ENCODE measurements around the gene EMX2. TPM values are rescaled to one million over a fixed set of nuclear protein-coding genes. Genes with fewer than 3 reads are reported as not detected.
A peak's percentile ranks its signal among the peaks of the same experiment; 100 is the strongest.
"Not testable (repeated sequence)": the region's sequence is repeated elsewhere in the genome, so short reads cannot be mapped to it uniquely, and the experiment has no call there.

EMX2 gene
- polyA plus RNA-seq, 4 donors = 0.01 to 0.45 (median 0.04) TPM; not detected in 1

DNA sequence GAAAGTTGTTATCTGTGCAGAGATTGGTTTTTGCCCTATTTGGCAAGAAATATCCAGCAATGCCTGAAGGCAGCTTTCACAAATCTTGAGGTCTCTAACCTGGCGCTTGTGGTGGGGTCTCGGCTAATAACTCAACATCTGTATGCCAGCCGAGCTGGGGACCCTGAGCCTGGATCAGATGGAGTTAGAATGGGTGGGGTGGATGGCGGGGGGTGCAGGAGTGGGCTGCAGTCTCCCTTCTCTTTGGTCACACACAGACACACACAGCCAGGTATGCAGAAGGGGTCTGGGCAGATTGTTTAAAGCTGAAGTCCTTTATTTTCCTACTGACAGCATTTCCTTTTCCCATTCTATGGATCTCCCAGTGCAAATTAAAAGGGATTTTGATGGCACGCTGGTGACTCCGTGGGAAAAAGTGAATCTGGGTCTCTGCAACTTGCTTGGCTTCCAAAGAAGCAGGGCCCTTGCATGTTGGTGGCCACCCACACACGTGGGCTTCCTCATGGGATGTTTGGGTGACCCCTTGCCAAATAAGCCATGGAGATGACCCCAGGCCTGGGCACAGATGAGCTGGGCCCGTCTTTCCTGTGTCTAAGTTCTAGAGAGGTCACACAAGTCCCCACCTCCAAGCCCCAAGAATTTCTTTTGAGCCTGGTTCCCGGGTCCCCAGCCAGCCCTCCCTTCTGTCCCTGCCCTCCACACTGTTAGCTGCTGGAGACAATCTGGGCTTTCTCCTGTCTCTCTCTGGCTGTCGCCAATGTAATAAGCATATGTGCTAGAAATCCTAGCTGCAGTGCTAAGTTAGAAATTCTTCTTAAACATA, 39.9 kb upstream of the EMX2 start:
- H3K36me3 ChIP-seq (ENCODE audit: control insufficient read depth in 3 of 3, insufficient read depth in 2 of 3, low read depth in 1 of 3, low read length in 3 of 3) = no peaks in the 10 kb centered on the region
- WGBS, 3 donors = 73 to 80% (median 73%) methylated on average over 10 of the region's 10 CpGs

DNA sequence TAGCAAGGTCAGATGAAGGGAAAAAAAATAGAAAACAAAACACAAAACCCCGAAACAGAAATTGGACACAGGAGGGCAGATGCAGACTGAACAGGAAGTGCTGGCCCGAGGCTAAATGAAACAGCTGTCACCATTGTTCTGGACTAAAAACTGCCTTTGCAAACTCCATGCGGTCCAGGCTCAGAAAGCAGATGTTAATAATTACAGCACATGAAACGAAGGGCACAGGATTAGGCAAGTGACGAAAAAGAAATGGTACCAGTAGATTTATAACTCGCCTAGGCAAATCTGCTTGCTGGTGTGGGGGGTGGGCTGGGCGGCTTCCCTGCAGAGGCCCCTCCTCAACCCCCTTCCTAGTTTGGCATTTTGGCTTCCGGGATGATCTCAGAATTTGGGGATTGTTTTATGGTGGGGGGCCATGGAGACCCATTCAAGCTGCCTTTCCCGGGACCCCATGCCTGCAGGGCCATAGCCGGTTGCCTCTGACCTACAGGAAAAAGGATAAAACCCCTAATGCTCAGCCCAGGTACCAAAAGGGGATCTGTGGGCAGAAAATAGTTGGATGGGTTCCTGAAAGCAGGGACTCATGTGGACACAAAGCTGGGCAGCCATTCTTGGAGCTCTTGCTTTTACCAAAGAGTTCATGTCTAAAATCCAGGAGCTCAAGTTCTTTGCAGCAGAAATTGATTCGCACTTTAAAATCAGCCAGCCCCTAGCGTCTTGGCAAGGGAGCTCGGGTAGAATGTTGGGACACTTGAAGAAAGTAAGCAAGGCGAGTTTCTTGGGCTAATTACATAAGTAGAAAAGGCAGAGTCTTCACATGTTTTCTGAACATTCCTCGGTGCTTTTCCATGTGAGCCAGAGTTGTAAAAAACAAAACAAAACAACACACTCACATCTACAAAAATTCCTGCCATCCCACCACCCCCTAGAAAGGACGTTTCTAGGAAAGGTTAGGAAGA, 39.0 kb upstream of the EMX2 start:
- H3K36me3 ChIP-seq (ENCODE audit: control insufficient read depth in 3 of 3, insufficient read depth in 2 of 3, low read depth in 1 of 3, low read length in 3 of 3) = no peaks in the 10 kb centered on the region
- no peak for FAIRE-seq
- DNase-seq = peak in 1 of 2 donors; percentile 12
- peaks cover 3 to 14% (median 3%) of the 10 kb centered on the region in 3 donors for H3K27me3 ChIP-seq (ENCODE audit: control insufficient read depth in 3 of 3, insufficient read depth in 3 of 3, low read length in 3 of 3)
- no peaks in the 10 kb centered on the region for H3K4me1 ChIP-seq (ENCODE audit: control insufficient read depth in 3 of 3, insufficient read depth in 2 of 3, low read depth in 1 of 3, low read length in 2 of 3)
- no peak overlapping the region for H3K4me3 ChIP-seq (ENCODE audit: low read depth in 1 of 3, low read length in 3 of 3)
- WGBS, 3 donors = 45 to 58% (median 54%) methylated on average over 16 of the region's 16 CpGs
- H3K27ac ChIP-seq (ENCODE audit: low read depth in 1 of 3, low read length in 2 of 3) = no peak overlapping the region
- H3K9me3 ChIP-seq (ENCODE audit: control insufficient read depth in 2 of 2, insufficient read depth in 1 of 2, low read depth in 1 of 2, low read length in 1 of 2) = no peaks in the 10 kb centered on the region

More for the DNA sequence above, 39.9 kb upstream of the EMX2 start:
- Histone ChIP-seq H3K4me1 (ENCODE audit: control insufficient read depth in 3 of 3, insufficient read depth in 2 of 3, low read depth in 1 of 3, low read length in 2 of 3) (no peaks in the 10 kb centered on the region), H3K4me3 (ENCODE audit: low read depth in 1 of 3, low read length in 3 of 3) (no peak overlapping the region), H3K9me3 (ENCODE audit: control insufficient read depth in 2 of 2, insufficient read depth in 1 of 2, low read depth in 1 of 2, low read length in 1 of 2) (no peaks in the 10 kb centered on the region), H3K27ac (ENCODE audit: low read depth in 1 of 3, low read length in 2 of 3) (no peak overlapping the region), H3K27me3 (ENCODE audit: control insufficient read depth in 3 of 3, insufficient read depth in 3 of 3, low read length in 3 of 3) (peaks cover 3 to 14% (median 3%) of the 10 kb centered on the region in 3 donors)
- FAIRE-seq = no peak
- DNase-seq = no peak

DNA sequence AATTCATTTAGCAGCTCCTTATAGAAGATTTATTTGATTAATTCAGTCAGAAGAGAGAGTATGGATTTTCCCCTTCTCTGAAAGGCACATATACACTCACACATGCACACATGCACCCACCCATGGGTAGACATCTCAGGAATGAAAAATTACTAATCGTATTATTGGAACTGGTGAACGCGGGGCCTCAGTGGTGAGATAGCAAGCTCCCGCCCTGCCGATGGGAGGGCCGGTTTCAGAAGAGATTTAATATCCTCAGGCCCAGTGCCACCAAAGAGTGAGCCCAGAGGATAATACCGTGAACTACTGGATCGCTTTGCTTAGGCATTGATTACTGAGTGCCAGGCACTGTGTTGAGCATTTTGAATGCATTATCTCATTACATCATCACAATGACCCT, 38.0 kb upstream of the EMX2 start:
- 93 to 95% (median 93%) methylated on average over 8 of the region's 8 CpGs for WGBS, 3 donors
- DNase-seq = no peak
- Histone ChIP-seq H3K27me3 (ENCODE audit: control insufficient read depth in 3 of 3, insufficient read depth in 3 of 3, low read length in 3 of 3) (peaks cover 3 to 15% (median 3%) of the 10 kb centered on the region in 3 donors), H3K27ac (ENCODE audit: low read depth in 1 of 3, low read length in 2 of 3) (no peak overlapping the region), H3K4me3 (ENCODE audit: low read depth in 1 of 3, low read length in 3 of 3) (no peak overlapping the region), H3K4me1 (ENCODE audit: control insufficient read depth in 3 of 3, insufficient read depth in 2 of 3, low read depth in 1 of 3, low read length in 2 of 3) (no peaks in the 10 kb centered on the region), H3K36me3 (ENCODE audit: control insufficient read depth in 3 of 3, insufficient read depth in 2 of 3, low read depth in 1 of 3, low read length in 3 of 3) (no peaks in the 10 kb centered on the region), H3K9me3 (ENCODE audit: control insufficient read depth in 2 of 2, insufficient read depth in 1 of 2, low read depth in 1 of 2, low read length in 1 of 2) (no peaks in the 10 kb centered on the region)
- FAIRE-seq = no peak

DNA sequence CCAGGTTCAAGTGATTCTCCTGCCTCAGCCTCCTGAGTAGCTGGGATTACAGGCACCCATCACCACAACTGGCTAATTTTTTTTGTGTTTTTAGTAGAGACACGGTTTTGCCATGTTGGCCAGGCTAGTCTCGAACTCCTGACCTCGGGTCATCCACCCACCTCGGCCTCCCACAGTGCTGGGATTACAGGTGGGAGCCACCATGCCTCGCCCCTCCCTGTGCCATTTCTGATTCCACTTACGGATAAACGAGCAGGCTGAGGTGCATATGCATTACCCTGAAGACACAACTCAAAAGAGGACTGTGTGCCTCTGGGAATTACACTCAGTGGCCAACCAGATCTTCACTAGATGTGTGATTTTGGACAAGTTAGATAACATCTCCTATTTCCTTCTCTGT, 35.5 kb upstream of the EMX2 start:
- not testable (repeated sequence) for DNase-seq; H3K4me3 ChIP-seq (ENCODE audit: low read depth in 1 of 3, low read length in 3 of 3); H3K27ac ChIP-seq (ENCODE audit: low read depth in 1 of 3, low read length in 2 of 3); H3K4me1 ChIP-seq (ENCODE audit: control insufficient read depth in 3 of 3, insufficient read depth in 2 of 3, low read depth in 1 of 3, low read length in 2 of 3); H3K9me3 ChIP-seq (ENCODE audit: control insufficient read depth in 2 of 2, insufficient read depth in 1 of 2, low read depth in 1 of 2, low read length in 1 of 2); FAIRE-seq; H3K36me3 ChIP-seq (ENCODE audit: control insufficient read depth in 3 of 3, insufficient read depth in 2 of 3, low read depth in 1 of 3, low read length in 3 of 3)
- 70 to 89% (median 87%) methylated on average over 7 of the region's 7 CpGs for WGBS, 3 donors
- peaks cover 3 to 15% (median 3%) of the 10 kb centered on the region in 3 donors for H3K27me3 ChIP-seq (ENCODE audit: control insufficient read depth in 3 of 3, insufficient read depth in 3 of 3, low read length in 3 of 3)

DNA sequence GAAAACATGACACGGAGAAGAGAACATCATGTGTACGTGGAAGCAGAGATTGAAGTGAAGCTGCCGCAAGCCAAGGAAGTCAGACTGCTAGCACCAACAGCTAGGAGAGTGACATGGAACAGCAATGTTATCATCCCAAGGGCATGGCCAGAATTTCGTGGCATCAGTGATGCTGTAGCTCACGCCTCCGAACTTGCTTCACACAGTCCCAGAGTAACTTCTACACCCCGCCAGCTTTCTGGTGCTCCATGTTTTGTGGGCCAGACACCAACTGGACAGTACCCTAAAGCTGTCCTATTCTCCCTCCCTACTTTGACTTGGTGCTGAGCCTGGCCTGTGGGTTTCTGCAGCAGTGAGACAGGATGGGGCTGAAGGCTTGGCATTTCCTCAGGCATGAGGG, 33.0 kb upstream of the EMX2 start:
- Histone ChIP-seq H3K4me1 (ENCODE audit: control insufficient read depth in 3 of 3, insufficient read depth in 2 of 3, low read depth in 1 of 3, low read length in 2 of 3) (no peaks in the 10 kb centered on the region), H3K9me3 (ENCODE audit: control insufficient read depth in 2 of 2, insufficient read depth in 1 of 2, low read depth in 1 of 2, low read length in 1 of 2) (no peaks in the 10 kb centered on the region), H3K4me3 (ENCODE audit: low read depth in 1 of 3, low read length in 3 of 3) (no peak overlapping the region), H3K36me3 (ENCODE audit: control insufficient read depth in 3 of 3, insufficient read depth in 2 of 3, low read depth in 1 of 3, low read length in 3 of 3) (no peaks in the 10 kb centered on the region), H3K27ac (ENCODE audit: low read depth in 1 of 3, low read length in 2 of 3) (no peak overlapping the region), H3K27me3 (ENCODE audit: control insufficient read depth in 3 of 3, insufficient read depth in 3 of 3, low read length in 3 of 3) (peaks cover 0 to 17% (median 3%) of the 10 kb centered on the region in 3 donors)
- 88 to 93% (median 89%) methylated on average over 7 of the region's 7 CpGs for WGBS, 3 donors
- FAIRE-seq (no peak), DNase-seq (no peak)

DNA sequence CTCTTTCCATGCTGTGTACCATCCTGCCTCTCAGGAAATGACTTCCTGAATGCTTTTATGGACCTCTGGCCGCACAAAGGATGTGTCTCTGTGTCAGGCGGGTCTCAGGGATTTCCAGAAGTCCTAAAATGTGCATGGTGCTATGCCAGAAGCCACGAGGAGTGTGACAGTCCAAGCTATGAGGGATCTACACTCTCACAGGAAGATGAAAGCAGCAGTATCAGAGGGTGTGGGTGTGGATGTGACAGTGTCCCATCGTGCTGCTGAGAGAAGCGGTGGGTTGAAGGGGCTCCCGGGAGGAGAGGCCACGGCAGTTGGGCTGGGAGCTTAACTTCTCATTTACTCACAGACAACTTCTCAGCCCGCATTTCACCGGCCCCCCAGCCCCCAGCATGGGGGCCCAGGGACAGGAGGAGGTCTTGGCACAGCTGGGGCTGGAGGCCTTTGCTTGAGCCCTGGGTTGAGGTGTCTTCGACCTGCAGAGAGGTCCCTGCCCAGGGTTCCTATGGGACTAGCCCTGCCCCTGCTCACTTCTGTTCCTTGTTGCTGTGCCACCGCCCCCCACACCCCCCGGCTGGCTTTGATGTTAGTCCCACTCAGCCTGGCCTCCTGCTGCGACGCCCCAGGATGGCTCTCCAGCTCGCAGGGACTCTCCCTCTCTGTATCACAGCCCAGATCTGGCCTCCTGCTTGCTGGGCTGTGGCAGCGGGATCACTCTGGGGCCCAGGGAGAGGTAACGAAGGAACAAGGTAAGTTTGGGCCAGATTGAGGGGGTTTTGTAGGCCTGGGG, 30.8 kb upstream of the EMX2 start:
- H3K27ac ChIP-seq (ENCODE audit: low read depth in 1 of 3, low read length in 2 of 3) = no peak overlapping the region
- peaks cover 0 to 9% (median 3%) of the 10 kb centered on the region in 3 donors for H3K27me3 ChIP-seq (ENCODE audit: control insufficient read depth in 3 of 3, insufficient read depth in 3 of 3, low read length in 3 of 3)
- H3K4me3 ChIP-seq (ENCODE audit: low read depth in 1 of 3, low read length in 3 of 3) = no peak overlapping the region
- FAIRE-seq = no peak
- DNase-seq = no peak
- 59 to 73% (median 61%) methylated on average over 15 to 17 of the region's 17 CpGs for WGBS, 3 donors
- no peaks in the 10 kb centered on the region for H3K36me3 ChIP-seq (ENCODE audit: control insufficient read depth in 3 of 3, insufficient read depth in 2 of 3, low read depth in 1 of 3, low read length in 3 of 3)
- H3K4me1 ChIP-seq (ENCODE audit: control insufficient read depth in 3 of 3, insufficient read depth in 2 of 3, low read depth in 1 of 3, low read length in 2 of 3) = no peaks in the 10 kb centered on the region
- no peaks in the 10 kb centered on the region for H3K9me3 ChIP-seq (ENCODE audit: control insufficient read depth in 2 of 2, insufficient read depth in 1 of 2, low read depth in 1 of 2, low read length in 1 of 2)

DNA sequence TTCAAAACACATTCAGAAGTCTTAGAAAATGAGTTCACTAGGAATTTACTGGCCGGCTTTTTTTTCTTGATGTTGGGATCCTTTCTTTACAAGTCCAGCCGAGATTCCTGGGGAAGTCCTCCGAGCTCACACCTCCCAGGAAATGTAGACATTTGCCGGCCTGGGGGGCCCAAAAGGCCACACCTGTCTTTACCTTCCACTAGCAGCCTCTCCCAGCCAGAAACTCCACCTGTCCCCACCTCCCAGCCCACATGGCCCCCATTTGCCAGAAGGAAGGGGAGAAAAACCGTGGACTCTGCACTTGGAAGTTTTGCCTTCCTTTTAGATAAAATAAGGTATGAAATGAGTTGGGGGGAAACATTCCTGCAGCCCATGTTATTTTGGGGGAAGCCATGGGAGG, 27.6 kb upstream of the EMX2 start:
- 58 to 61% (median 58%) methylated on average over 5 of the region's 5 CpGs for WGBS, 3 donors
- Histone ChIP-seq H3K9me3 (ENCODE audit: control insufficient read depth in 2 of 2, insufficient read depth in 1 of 2, low read depth in 1 of 2, low read length in 1 of 2) (no peaks in the 10 kb centered on the region), H3K4me1 (ENCODE audit: control insufficient read depth in 3 of 3, insufficient read depth in 2 of 3, low read depth in 1 of 3, low read length in 2 of 3) (no peaks in the 10 kb centered on the region), H3K27me3 (ENCODE audit: control insufficient read depth in 3 of 3, insufficient read depth in 3 of 3, low read length in 3 of 3) (peaks cover 0 to 8% (median 7%) of the 10 kb centered on the region in 3 donors), H3K27ac (ENCODE audit: low read depth in 1 of 3, low read length in 2 of 3) (no peak overlapping the region), H3K36me3 (ENCODE audit: control insufficient read depth in 3 of 3, insufficient read depth in 2 of 3, low read depth in 1 of 3, low read length in 3 of 3) (no peaks in the 10 kb centered on the region), H3K4me3 (ENCODE audit: low read depth in 1 of 3, low read length in 3 of 3) (no peak overlapping the region)
- FAIRE-seq = no peak
- DNase-seq = no peak

DNA sequence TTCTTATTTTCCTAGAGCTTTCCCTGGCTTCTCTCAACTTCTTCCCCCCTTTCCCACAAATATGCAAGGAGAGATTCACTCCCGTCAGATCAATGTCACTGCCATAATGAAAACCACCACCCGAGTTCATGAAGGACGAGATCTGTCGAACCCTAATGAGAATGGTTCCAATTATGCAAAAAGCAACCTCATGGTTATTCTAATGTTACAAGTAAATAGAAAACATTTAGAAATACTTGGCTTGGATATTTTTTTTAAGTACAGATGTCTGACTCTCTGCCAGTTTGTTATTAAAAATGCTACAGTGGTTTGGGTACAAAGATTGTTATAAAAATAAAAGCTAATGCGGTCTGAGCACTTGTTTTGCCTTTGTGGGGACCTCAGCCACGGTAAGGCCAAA, 25.9 kb upstream of the EMX2 start:
- no peak overlapping the region for H3K27ac ChIP-seq (ENCODE audit: low read depth in 1 of 3, low read length in 2 of 3)
- WGBS, 3 donors = 84 to 89% (median 89%) methylated on average over 6 of the region's 6 CpGs
- no peak for DNase-seq
- H3K27me3 ChIP-seq (ENCODE audit: control insufficient read depth in 3 of 3, insufficient read depth in 3 of 3, low read length in 3 of 3) = peaks cover 0 to 8% (median 7%) of the 10 kb centered on the region in 3 donors
- no peaks in the 10 kb centered on the region for H3K4me1 ChIP-seq (ENCODE audit: control insufficient read depth in 3 of 3, insufficient read depth in 2 of 3, low read depth in 1 of 3, low read length in 2 of 3)
- H3K4me3 ChIP-seq (ENCODE audit: low read depth in 1 of 3, low read length in 3 of 3) = no peak overlapping the region
- H3K36me3 ChIP-seq (ENCODE audit: control insufficient read depth in 3 of 3, insufficient read depth in 2 of 3, low read depth in 1 of 3, low read length in 3 of 3) = no peaks in the 10 kb centered on the region
- H3K9me3 ChIP-seq (ENCODE audit: control insufficient read depth in 2 of 2, insufficient read depth in 1 of 2, low read depth in 1 of 2, low read length in 1 of 2) = no peaks in the 10 kb centered on the region
- no peak for FAIRE-seq
